SK-MEL-5 (cell line): ENCODE results near the gene TMEM196. TPM values are rescaled to one million over a fixed set of nuclear protein-coding genes. Genes with fewer than 3 reads are reported as not detected.

Experiments
- small RNA-seq, 2 experiments: library from RNA; depleted of rRNA; stranded (forward); fragments of <200 nt; gene quantifications; one replicate each; pipeline ENCODE3, GENCODE V24; 2014
- total RNA-seq: library from RNA; depleted of rRNA; stranded (reverse); fragments of >200 nt; shearing (Covaris generic); gene quantifications from 2 replicates; pipeline ENCODE4 v1.2.3, GENCODE V29; 2014; rRNA removed

The TMEM196 gene
- total RNA-seq, 1 experiment from 2014 or later, result not detected

Small RNAs within 50 kb of the gene (small RNA-seq; reads per million reads assigned to genes)
- gene MIR3146, result 0 reads per million in 2 experiments

Other genes starting within 250 kb of the TMEM196 start
- gene POLR1F, start 64.6 kb downstream of the TMEM196 start, total RNA-seq, result 53.1 and 55.8 TPM in 2 replicates